HG02973 (cell line): ENCODE measurements around the gene STK32C.

Experiments
- ATAC-seq: cut with Tn5 transposase; IDR thresholded peaks from one replicate; pipeline ENCODE4 v1.9.1; 2021; ENCODE audit warnings: moderate library complexity; ENCODE audit not compliant: unreplicated experiment

STK32C gene

GRCh38 chr10:132202070-132202970, 105.4 kb downstream of the STK32C start:
- no peak for ATAC-seq

GRCh38 chr10:132201111-132201969, 106.4 kb downstream of the STK32C start:
- ATAC-seq = no peak

GRCh38 chr10:132200344-132201110, 107.2 kb downstream of the STK32C start:
- ATAC-seq = no peak

DNA sequence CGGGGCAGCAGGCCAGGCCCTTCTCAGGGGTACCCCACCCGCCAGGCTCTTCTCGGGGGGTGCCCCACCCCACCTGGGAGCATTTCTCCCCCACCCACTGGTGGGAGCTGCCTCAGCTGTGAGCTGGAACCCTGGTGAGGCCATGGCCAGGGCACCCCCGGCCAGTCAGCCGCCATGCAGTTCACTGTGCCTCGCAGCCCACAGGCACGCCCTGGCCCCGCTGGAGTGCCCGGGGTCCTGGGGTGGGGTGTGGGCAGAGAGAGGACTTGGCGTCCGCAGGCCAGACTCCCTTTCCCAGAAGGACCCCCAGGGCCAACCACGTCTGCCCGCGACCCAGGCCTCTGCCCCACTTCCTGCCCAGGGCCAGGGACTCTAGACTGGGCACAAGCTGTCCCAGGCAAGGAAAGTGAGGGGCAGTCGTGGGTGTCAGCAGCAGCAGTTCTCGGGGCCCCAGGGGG, 107.9 kb downstream of the STK32C start:
- no peak for ATAC-seq

DNA sequence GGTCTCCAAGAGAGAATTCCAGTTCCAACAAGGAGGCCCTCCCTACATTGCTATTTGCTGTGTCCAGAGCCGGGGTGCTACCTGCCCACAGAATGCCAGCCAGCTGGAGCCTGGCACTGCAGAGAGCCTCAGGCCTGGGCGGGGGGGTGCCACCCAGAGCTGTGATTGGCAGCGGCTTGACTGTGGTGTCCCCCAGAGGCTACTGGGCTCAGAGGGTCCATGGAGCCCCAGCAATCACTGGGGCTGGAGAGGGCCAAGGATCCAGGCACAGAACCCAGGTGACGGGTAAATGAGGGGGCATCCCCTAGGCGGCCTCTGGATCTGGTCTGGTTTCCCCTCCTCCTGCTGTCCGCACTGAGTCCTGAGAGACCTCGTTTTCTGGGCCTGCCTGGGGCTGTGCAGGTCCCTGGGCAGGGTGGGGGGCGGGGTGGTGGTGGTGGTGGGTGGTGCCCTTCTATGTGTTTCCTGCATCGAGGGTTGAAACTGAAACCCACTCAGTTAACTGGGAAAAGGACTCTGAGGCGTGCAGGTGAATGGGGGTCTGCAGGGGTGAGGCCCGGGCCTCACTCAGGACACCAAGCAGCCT, 108.4 kb downstream of the STK32C start:
- no peak for ATAC-seq

GRCh38 chr10:132198381-132199181, 109.2 kb downstream of the STK32C start:
- ATAC-seq = no peak

DNA sequence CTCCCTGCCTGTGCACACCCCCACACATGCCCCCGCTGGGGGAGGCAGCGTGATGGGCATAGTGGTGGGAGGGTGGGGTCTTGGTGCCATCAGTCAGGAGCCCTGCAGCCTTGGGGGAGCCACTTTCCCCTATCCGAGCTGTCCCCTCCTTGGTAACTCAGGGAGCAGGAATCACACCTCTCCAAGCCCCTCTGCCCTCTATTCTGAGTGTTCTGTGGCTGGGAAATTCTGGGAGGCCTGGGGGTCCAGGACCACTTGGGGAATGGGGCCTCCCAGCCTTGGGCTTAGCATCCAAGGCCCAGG, 109.7 kb downstream of the STK32C start:
- no peak for ATAC-seq

GRCh38 chr10:132197271-132198067, 110.3 kb downstream of the STK32C start:
- ATAC-seq = no peak

GRCh38 chr10:132196178-132197113, 111.3 kb downstream of the STK32C start:
- no peak for ATAC-seq

DNA sequence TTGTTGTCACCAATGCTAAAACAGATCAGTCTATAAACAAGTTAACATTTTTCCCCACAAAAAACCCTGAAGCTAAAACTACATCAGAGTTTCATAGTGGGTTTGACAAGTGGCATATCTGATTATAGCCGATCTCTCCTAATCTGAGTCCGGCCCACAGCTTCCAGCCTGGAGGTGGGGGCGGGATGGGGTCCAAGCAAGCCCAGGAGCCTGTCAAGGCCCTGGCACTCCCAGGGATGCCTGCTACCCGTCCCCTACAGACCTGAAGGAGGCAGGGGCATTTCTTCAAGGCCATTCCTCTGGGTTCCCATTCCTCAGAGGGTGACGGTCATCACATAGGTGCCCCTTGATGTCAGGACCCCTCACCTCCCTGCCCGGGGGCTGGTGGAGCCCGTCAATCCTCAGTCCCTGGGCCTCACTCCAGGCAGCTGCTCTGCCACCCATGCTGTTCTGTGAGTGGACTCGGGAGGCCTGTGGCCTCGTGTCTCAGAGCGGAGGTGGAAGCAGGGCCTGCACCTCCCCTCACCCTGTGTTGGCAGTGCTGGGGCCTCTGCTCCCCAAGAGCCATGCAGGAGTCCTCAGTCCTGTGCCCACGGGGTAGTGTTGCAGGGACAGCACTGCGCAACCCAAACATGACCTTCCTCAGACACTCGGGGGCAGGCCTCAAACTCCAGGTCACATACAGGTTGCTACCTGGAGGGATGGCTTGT, 112.2 kb downstream of the STK32C start:
- no peak for ATAC-seq

DNA sequence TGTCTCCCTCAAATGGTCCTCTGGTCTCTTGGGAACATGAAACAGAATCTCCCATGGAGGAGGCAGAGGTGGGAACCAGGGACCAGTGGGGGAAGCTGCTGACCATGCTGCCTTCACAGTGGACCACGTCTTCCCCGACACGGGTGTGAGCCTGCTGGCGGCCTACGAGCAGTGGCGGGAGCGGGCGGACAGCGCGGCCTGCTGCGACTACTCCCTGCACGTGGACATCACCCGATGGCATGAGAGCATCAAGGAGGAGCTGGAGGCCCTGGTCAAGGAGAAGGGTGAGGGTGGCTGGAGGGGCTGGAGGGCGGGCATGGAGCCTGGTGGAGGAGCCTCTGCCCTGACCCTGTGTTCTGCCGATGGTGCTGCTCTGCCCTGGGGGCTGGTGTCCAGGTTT, 113.0 kb downstream of the STK32C start:
- ATAC-seq = no peak

GRCh38 chr10:132193907-132194552, 113.7 kb downstream of the STK32C start:
- no peak for ATAC-seq

GRCh38 chr10:132192991-132193665, 114.6 kb downstream of the STK32C start:
- no peak for ATAC-seq

- ATAC-seq = no peak
These were observed 115.4 kb downstream of the STK32C start for GRCh38 chr10:132192076-132192975.

DNA sequence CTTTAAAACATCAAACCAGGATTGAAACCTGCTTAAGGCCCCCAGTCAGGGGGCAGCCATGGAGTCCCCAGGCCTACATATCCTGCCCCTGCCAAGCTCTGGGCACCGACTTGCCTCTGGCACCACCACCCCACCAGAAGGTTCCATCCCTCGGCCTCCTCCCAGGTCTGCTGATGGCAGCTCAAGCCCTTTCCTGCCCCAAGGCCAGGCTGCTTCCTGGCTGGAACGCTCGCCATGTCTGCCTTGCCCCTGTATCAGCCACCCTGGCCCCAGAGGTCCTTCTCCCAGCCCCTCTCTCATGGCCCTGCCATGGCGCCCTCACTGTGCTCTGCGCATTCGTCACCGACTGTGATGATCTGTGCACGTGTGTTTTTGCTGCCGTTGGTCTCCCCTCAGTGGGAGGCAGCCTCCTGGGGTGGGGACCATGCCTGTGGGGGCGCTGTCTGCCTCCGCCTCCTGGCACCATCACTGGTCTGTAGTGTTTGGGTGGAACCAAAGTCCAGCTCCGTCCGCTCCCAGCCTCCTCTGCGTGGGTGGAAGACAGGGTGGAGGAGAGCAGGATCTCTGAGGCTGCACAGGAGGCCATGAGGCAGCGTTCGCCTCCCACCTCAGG, 117.8 kb downstream of the STK32C start:
- no peak for ATAC-seq
